Gastroesophageal sphincter (tissue), 4 donors: ENCODE measurements around the gene NUP160. TPM values are rescaled to one million over a fixed set of nuclear protein-coding genes. Genes with fewer than 3 reads are reported as not detected.
A peak's percentile ranks its signal among the peaks of the same experiment; 100 is the strongest.
"Not testable (repeated sequence)": the region's sequence is repeated elsewhere in the genome, so short reads cannot be mapped to it uniquely, and the experiment has no call there.

ENCODE experiments used
- ATAC-seq: fragments of 150-250 bp; one replicate; pipeline ENCODE4 v1.9.1; 2016; ENCODE audit warnings: mild to moderate bottlenecking, moderate library complexity
- H3K27ac ChIP-seq, 4 donors: fragments of 200-600 bp; sonication (generic) in 3 of 4; 1 replicate in 3 of 4; 2 replicates in 1 of 4; pipeline ENCODE4 v1.5.1; 2016 to 2019
- H3K27me3 ChIP-seq: fragments of 200-600 bp; sonication (generic); one replicate; pipeline ENCODE4 v1.5.1; 2019
- H3K36me3 ChIP-seq, 2 donors: fragments of 200-600 bp; sonication (generic); one replicate each; pipeline ENCODE4 v1.5.1; 2019; ENCODE audit warnings: control low read depth in 1 of 2
- H3K4me1 ChIP-seq, 3 donors: fragments of 200-600 bp; sonication (generic); 1 replicate in 2 of 3; 2 replicates in 1 of 3; pipeline ENCODE4 v1.5.1; 2016 to 2019; ENCODE audit warnings: control low read depth in 2 of 3
- H3K4me3 ChIP-seq, 2 donors: fragments of 200-600 bp; sonication (generic); one replicate each; pipeline ENCODE4 v1.5.1; 2019; ENCODE audit warnings: mild to moderate bottlenecking in 1 of 2, moderate library complexity in 1 of 2
- H3K9me3 ChIP-seq, 3 donors: fragments of 200-600 bp; sonication (generic); one replicate each; pipeline ENCODE4 v1.5.1; 2017 to 2019; ENCODE audit warnings: control low read depth in 2 of 3
- EP300 ChIP-seq: sonication (generic); formaldehyde crosslinking; IDR thresholded peaks from one replicate; pipeline ENCODE4 v1.6.1; 2017; ENCODE audit warnings: antibody characterized with exemption, mild to moderate bottlenecking
- POLR2A ChIP-seq, 2 donors: fragments of 450-650 bp; IDR thresholded peaks; one replicate each; pipeline ENCODE4 v1.6.1; 2017; ENCODE audit warnings: antibody characterized with exemption in 2 of 2, mild to moderate bottlenecking in 2 of 2, moderate library complexity in 1 of 2
- POLR2AphosphoS5 ChIP-seq: sonication (generic); formaldehyde crosslinking; IDR thresholded peaks from one replicate; pipeline ENCODE4 v1.6.1; 2017; ENCODE audit warnings: antibody characterized with exemption
- WGBS, 2 donors: methylation state at CpG; one replicate each; pipeline ENCODE4 v1.1.5; 2018; ENCODE audit warnings: low coverage in 1 of 2; 5-methylcytosine and 5-hydroxymethylcytosine counted together
- total RNA-seq, 4 donors: library from RNA; depleted of rRNA; stranded (reverse); fragments of >200 nt; gene quantifications; one replicate each; pipeline ENCODE4 v1.1.0, GENCODE V29; 2016
- TF ChIP-seq, protein P1 (sequence below), 4 experiments: fragments of 200-600 bp in 2 of 4; fragments of 450-650 bp in 2 of 4; sonication (generic) in 1 of 4; IDR thresholded peaks; one replicate each; pipeline ENCODE4 v1.5.1; 2017 to 2019; ENCODE audit warnings: antibody characterized with exemption in 4 of 4, mild to moderate bottlenecking in 2 of 4, moderate library complexity in 2 of 4

The NUP160 gene
- total RNA-seq, 4 donors from 2014 or later: 15.7 to 34.2 (median 22.9) TPM

- H3K9me3 ChIP-seq: no peaks in the 10 kb centered on the region
- peaks cover 6 to 100% of the 10 kb centered on the region in 2 donors for H3K36me3 ChIP-seq
- H3K4me3 ChIP-seq: no peak overlapping the region
- TF ChIP-seq, protein P1, sequence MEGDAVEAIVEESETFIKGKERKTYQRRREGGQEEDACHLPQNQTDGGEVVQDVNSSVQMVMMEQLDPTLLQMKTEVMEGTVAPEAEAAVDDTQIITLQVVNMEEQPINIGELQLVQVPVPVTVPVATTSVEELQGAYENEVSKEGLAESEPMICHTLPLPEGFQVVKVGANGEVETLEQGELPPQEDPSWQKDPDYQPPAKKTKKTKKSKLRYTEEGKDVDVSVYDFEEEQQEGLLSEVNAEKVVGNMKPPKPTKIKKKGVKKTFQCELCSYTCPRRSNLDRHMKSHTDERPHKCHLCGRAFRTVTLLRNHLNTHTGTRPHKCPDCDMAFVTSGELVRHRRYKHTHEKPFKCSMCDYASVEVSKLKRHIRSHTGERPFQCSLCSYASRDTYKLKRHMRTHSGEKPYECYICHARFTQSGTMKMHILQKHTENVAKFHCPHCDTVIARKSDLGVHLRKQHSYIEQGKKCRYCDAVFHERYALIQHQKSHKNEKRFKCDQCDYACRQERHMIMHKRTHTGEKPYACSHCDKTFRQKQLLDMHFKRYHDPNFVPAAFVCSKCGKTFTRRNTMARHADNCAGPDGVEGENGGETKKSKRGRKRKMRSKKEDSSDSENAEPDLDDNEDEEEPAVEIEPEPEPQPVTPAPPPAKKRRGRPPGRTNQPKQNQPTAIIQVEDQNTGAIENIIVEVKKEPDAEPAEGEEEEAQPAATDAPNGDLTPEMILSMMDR (IDR thresholded peaks at IDR 0.05): no peak
- TF ChIP-seq POLR2AphosphoS5 (no peak), POLR2A (IDR thresholded peaks at IDR 0.05) (no peak), EP300 (no peak)
- ATAC-seq: no peak
- H3K27ac ChIP-seq: no peak overlapping the region
- WGBS, 2 donors: 95 to 100% methylated on average over 1 of the region's 1 CpG
- no peaks in the 10 kb centered on the region for H3K4me1 ChIP-seq
- H3K27me3 ChIP-seq: no peaks in the 10 kb centered on the region
Measured at GRCh38 chr11:47800759-47801158, 47.4 kb downstream of the NUP160 start.

GRCh38 chr11:47797633-47798032 lies 50.5 kb downstream of the NUP160 start:
- Histone ChIP-seq H3K27me3 (no peaks in the 10 kb centered on the region), H3K4me1 (peaks cover 0 to 9% (median 0%) of the 10 kb centered on the region in 3 donors), H3K36me3 (peaks cover 6 to 94% of the 10 kb centered on the region in 2 donors), H3K9me3 (no peaks in the 10 kb centered on the region), H3K27ac (no peak overlapping the region), H3K4me3 (no peak overlapping the region)
- TF ChIP-seq, protein P1 (IDR thresholded peaks at IDR 0.05): no peak
- no peak for TF ChIP-seq POLR2A (IDR thresholded peaks at IDR 0.05)
- TF ChIP-seq EP300: no peak
- TF ChIP-seq POLR2AphosphoS5: no peak
- ATAC-seq: no peak
- WGBS, 2 donors: 81 to 100% methylated on average over 3 to 4 of the region's 4 CpGs

DNA sequence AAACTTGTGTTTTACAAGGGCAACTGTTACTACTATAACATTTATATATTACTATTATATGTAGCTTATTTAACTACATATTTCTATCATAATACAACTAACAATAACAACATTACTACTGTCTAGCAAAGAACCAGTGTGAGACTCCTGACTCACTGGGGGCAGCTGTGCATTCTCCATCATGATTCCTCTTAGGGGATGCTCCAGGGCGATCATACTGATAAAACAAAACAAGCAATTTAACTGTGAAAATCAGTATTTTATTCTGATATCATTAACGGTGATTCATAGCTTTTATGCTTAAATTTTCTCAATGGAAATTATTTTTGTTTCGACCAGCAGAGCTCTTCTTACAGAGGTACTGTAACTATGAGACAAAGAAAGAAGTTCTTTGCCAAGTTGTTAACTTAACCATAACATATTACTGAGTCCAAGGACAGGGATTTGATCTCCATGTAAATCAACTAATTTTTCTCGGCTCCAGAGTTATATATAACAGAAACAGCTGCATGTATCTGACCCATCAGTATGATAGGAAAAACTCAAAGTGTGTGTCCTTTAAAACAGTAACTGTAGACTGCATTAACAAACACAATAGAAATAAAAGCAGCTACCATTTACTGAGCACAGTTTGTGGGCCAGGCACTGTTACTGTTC lies 56.2 kb downstream of the NUP160 start:
- Histone ChIP-seq H3K4me1 (peaks cover 3 to 26% (median 5%) of the 10 kb centered on the region in 3 donors), H3K36me3 (peaks cover 0 to 82% of the 10 kb centered on the region in 2 donors), H3K4me3 (no peak overlapping the region), H3K27ac (peak overlapping the region; percentile 59 to 77 (median 68)), H3K9me3 (no peaks in the 10 kb centered on the region), H3K27me3 (no peaks in the 10 kb centered on the region)
- 27% methylated on average over 4 of the region's 4 CpGs for WGBS, 2 donors
- TF ChIP-seq, protein P1 (IDR thresholded peaks at IDR 0.05): no peak
- TF ChIP-seq POLR2A (IDR thresholded peaks at IDR 0.05): no peak
- TF ChIP-seq POLR2AphosphoS5: no peak
- no peak for TF ChIP-seq EP300
- ATAC-seq: no peak

DNA sequence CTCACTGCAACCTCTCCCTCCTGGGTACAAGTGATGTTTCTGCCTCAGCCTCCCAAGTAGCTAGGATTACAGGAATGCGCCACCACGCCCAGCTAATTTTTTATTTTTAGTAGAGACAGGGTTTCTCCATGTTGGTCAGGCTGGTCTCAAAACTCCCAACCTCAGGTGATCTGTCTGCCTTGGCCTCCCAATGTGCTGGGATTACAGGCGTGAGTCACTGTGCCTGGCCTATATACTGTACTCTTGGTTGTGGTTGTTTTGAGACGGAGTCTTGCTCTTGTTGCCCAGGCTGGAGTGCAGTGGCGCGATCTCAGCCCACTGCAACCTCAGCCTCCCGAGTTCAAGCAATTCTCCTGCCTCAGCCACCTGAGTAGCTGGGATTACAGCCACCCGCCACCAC lies 58.1 kb downstream of the NUP160 start:
- not testable (repeated sequence) for H3K4me3 ChIP-seq, H3K9me3 ChIP-seq, H3K27me3 ChIP-seq, ATAC-seq
- peaks cover 3 to 38% (median 5%) of the 10 kb centered on the region in 3 donors for H3K4me1 ChIP-seq
- peak overlapping the region in 2 of 4 donors; percentile 6 to 33 for H3K27ac ChIP-seq
- WGBS, 2 donors: 85 to 90% methylated on average over 2 to 3 of the region's 8 CpGs
- peaks cover 0 to 82% of the 10 kb centered on the region in 2 donors for H3K36me3 ChIP-seq

DNA sequence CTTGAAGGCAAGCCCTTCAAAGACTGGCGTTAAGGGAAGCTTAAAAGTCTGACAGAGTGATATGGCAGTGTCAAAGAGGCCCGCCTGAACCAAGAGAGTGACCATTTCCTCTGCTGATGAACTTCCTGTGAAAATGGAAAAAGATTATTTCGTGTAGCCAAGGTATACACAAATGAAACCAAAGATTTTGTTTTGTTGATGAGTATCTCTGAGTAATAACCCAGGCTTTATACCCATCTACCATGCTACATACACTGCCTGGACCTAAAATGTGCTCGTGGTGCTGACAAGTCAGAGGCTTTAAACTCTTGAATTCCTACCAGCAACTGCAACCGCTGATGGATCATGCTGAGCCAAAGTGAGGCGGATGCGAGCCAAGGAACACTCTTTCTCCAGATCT lies 60.0 kb downstream of the NUP160 start:
- WGBS, 2 donors: 84 to 89% methylated on average over 6 to 7 of the region's 7 CpGs
- H3K27ac ChIP-seq: peak overlapping the region in 1 of 4 donors; percentile 13

More for the DNA sequence above, 60.0 kb downstream of the NUP160 start:
- peaks cover 0 to 84% of the 10 kb centered on the region in 2 donors for H3K36me3 ChIP-seq
- peaks cover 3 to 35% (median 5%) of the 10 kb centered on the region in 3 donors for H3K4me1 ChIP-seq
- no peaks in the 10 kb centered on the region for H3K27me3 ChIP-seq
- H3K9me3 ChIP-seq: no peaks in the 10 kb centered on the region
- ATAC-seq: no peak
- TF ChIP-seq, protein P1 (IDR thresholded peaks at IDR 0.05): no peak
- TF ChIP-seq POLR2AphosphoS5: no peak
- TF ChIP-seq POLR2A (IDR thresholded peaks at IDR 0.05): no peak
- no peak for TF ChIP-seq EP300
- H3K4me3 ChIP-seq: no peak overlapping the region
